Activated T-helper 17 cell treated with anti-CD3 and anti-CD28 coated beads, Interleukin-2, amount 50 U/mL, for 72 hours (primary cell): ENCODE data around the gene TBX15. TPM values are rescaled to one million over a fixed set of nuclear protein-coding genes. Genes with fewer than 3 reads are reported as not detected.

Experiments
- ATAC-seq: fragments of 150-1000 bp; cut with Tn5 transposase; replicated peaks from 2 replicates; pipeline ENCODE4 v1.10.0; 2021; ENCODE audit warnings: mild to moderate bottlenecking, moderate library complexity
- H3K27ac Mint-ChIP-seq: one replicate; pipeline ENCODE4 v1.8.0; 2022; ENCODE audit warnings: mixed read lengths
- H3K27me3 Mint-ChIP-seq: one replicate; pipeline ENCODE4 v1.8.0; 2022; ENCODE audit warnings: mixed read lengths
- H3K36me3 Mint-ChIP-seq: one replicate; pipeline ENCODE4 v1.8.0; 2022; ENCODE audit warnings: low read depth, mild to moderate bottlenecking, mixed read lengths
- H3K4me1 Mint-ChIP-seq: one replicate; pipeline ENCODE4 v1.8.0; 2022; ENCODE audit warnings: mixed read lengths
- H3K4me3 Mint-ChIP-seq: one replicate; pipeline ENCODE4 v1.8.0; 2022; ENCODE audit warnings: mild to moderate bottlenecking, mixed read lengths
- H3K9me3 Mint-ChIP-seq: one replicate; pipeline ENCODE4 v1.8.0; 2022; ENCODE audit warnings: mixed read lengths
- total RNA-seq, 2 donors: library from RNA; stranded (reverse); gene quantifications; one replicate each; pipeline ENCODE4 v1.2.3, GENCODE V29; 2022

The TBX15 gene
- total RNA-seq, 2 donors from 2014 or later = not detected

DNA sequence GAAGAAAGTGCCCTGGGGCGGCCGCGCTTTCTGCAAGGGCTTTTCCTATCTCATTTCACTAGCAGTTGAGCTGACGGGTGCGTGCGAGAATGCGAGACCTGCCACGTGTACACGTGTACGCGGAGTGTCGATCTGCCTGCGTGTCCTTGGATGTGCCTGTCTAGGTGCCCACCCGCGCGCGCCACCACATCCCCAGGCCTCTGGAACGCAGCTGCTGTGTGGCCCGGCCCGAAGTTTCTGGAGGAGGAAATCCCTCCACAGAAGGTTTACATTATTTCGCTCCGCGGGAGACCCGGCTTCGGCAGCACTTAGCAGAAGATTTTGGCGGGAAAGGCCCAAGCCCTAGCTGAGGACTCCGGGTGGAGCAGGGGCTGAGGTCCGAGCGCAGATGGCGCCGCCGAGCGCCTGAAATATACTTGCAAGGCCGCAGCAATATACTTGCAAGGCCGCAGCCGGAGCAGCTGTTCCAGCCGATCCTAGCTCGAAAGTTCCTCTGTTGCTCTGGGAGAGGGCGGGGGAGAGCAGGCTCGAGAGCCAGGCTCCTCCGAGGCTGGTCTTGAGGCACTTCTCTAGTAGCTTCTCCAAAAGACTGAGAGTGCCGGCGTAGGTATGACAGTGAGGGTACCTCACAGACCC, 3.9 kb downstream of the TBX15 start:
- Mint-ChIP-seq H3K36me3 (peaks cover 26% of the 10 kb centered on the region), H3K27ac (no peak overlapping the region), H3K27me3 (peaks cover 75% of the 10 kb centered on the region), H3K4me3 (no peak overlapping the region), H3K9me3 (peaks cover 3% of the 10 kb centered on the region), H3K4me1 (no peaks in the 10 kb centered on the region)
- no peak for ATAC-seq

DNA sequence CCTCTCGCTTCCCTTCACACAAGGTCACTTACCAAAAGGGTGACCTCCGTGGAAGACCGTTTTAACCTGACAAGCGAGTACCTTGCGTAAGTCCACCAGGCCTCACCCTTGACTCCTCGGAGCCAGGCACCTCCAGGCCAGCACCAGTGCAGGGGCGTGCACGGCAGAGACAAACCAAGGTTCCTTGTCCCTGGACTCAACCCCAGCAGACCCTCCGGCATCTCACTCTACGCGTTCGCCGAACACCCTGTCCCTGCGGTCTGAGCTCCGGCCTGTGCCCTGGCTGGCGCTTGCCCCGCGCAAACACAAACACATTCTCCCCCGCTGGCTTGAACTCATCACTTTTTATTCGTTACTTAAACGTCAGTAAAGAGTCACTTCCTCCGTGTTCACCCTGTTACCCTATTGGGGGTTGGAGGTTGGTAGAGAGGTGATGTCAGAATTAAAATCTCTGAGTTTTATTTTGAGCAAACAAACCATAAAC, 4.5 kb downstream of the TBX15 start:
- peaks cover 3% of the 10 kb centered on the region for H3K9me3 Mint-ChIP-seq
- no peak overlapping the region for H3K27ac Mint-ChIP-seq
- no peaks in the 10 kb centered on the region for H3K4me1 Mint-ChIP-seq
- H3K36me3 Mint-ChIP-seq = peaks cover 26% of the 10 kb centered on the region
- no peak overlapping the region for H3K4me3 Mint-ChIP-seq
- no peak for ATAC-seq
- H3K27me3 Mint-ChIP-seq = peaks cover 73% of the 10 kb centered on the region

- Mint-ChIP-seq H3K36me3 (peaks cover 26% of the 10 kb centered on the region), H3K27me3 (peaks cover 74% of the 10 kb centered on the region), H3K4me3 (no peak overlapping the region), H3K27ac (no peak overlapping the region), H3K4me1 (no peaks in the 10 kb centered on the region), H3K9me3 (peaks cover 3% of the 10 kb centered on the region)
- no peak for ATAC-seq
These were observed 5.2 kb downstream of the TBX15 start for GRCh38 chr1:118982821-118983557.

DNA sequence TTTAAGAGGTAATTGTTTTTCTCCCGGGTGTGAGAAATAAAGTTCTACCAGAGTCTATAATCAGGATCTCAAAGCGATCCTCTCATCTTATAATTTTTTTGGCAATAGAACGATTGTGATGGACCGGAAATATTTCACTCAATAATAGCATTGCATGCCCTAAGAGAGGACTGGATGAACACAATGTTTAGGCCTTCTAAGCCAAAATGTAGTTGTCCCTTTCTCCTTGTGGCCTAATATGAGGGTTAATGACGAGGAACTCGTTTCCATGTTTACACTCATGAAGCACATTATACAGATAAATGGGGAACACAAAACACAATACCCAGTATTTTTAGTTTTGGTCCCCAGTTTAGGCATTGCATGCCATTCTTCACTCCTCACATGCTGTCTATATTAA, 5.9 kb downstream of the TBX15 start:
- H3K4me1 Mint-ChIP-seq = no peaks in the 10 kb centered on the region
- no peak overlapping the region for H3K4me3 Mint-ChIP-seq
- no peak for ATAC-seq
- peaks cover 3% of the 10 kb centered on the region for H3K9me3 Mint-ChIP-seq
- peaks cover 26% of the 10 kb centered on the region for H3K36me3 Mint-ChIP-seq
- no peak overlapping the region for H3K27ac Mint-ChIP-seq
- peaks cover 78% of the 10 kb centered on the region for H3K27me3 Mint-ChIP-seq

DNA sequence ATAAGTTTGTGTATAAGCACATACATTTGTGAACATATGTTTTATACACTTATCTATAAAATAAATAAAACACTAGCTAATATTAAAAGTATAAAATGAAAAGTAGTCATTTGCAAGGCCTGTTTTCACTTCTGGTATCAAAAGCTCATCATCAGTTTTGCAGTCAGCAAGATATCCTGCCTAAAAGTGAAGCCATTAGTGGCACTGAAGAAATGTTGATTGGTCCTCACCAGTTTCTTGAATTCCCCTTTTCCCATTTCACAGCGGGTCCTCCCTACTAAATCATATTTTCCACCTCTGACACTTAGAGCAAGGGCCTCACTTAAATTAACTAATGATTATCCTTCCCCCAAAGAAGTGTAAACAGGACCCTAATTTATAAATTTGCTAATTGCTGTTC, 6.7 kb downstream of the TBX15 start:
- no peak overlapping the region for H3K27ac Mint-ChIP-seq
- H3K36me3 Mint-ChIP-seq = peaks cover 18% of the 10 kb centered on the region
- H3K4me3 Mint-ChIP-seq = no peak overlapping the region
- peaks cover 73% of the 10 kb centered on the region for H3K27me3 Mint-ChIP-seq
- no peaks in the 10 kb centered on the region for H3K4me1 Mint-ChIP-seq
- peaks cover 3% of the 10 kb centered on the region for H3K9me3 Mint-ChIP-seq
- no peak for ATAC-seq

- peaks cover 3% of the 10 kb centered on the region for H3K9me3 Mint-ChIP-seq
- H3K36me3 Mint-ChIP-seq = peaks cover 5% of the 10 kb centered on the region
- no peak overlapping the region for H3K4me3 Mint-ChIP-seq
- ATAC-seq = no peak
- H3K4me1 Mint-ChIP-seq = no peaks in the 10 kb centered on the region
- no peak overlapping the region for H3K27ac Mint-ChIP-seq
- H3K27me3 Mint-ChIP-seq = peaks cover 67% of the 10 kb centered on the region
These were observed 8.2 kb downstream of the TBX15 start for GRCh38 chr1:118979754-118980575.

DNA sequence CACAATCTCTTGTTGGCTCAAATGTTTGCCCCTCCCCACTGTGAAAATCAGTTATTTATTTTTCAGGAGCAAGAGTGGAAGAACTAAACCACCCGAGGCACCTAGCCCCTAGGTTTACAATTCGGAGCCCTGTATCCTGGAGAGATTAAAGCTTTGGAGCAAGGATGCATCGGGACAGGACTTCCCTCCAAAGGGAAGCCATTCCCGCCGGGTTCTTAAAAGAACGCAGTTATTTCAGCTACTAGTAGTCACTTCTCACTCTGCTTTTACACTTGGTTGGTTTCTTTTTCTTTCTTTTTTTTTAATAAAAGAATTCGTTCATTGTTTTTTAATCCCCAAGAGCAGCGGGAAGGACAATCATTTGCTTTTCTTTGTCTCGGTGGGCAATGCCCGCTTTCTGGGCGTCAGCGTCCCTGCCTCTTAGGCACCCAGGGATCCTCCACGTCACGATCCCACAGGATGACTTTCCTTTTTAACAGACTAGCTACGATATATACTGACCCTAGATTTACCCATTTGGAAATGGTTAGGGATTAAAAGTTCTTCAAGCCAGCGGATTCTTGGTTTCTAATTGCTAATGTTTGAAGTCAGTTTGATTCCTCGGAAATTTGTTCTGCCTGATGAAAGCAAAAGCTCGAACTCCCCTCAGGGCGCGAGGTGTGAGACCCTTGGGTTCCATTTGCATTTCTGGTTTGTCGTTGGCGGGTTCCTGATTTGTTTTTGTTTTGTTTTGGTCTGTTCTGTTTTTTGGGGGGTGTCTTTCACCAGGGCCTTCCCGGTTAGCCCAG, 9.0 kb downstream of the TBX15 start:
- Mint-ChIP-seq H3K36me3 (no peaks in the 10 kb centered on the region), H3K27me3 (peaks cover 67% of the 10 kb centered on the region), H3K9me3 (peaks cover 3% of the 10 kb centered on the region), H3K4me3 (no peak overlapping the region), H3K27ac (no peak overlapping the region), H3K4me1 (no peaks in the 10 kb centered on the region)
- no peak for ATAC-seq

DNA sequence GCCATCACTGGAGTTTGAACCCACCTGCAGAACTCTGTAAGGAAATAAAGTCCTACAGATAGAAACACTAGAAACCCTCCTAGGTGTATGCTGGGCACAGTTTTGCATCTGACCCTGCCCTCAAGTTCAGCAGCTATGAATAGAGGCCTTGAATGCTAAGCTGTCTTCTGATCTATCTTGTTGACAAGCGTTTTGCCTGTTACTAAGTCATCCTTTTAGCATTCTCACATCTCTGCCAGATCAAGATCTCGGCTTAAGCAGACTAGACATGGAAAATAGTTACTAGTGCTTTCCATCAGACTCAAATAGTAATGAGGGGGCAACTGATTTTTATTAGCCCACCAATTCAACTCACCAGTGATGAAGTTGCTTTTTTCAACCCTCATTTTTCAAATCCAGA, 10.5 kb downstream of the TBX15 start:
- peaks cover 61% of the 10 kb centered on the region for H3K27me3 Mint-ChIP-seq
- ATAC-seq = no peak
- H3K9me3 Mint-ChIP-seq = no peaks in the 10 kb centered on the region
- H3K36me3 Mint-ChIP-seq = no peaks in the 10 kb centered on the region
- H3K4me3 Mint-ChIP-seq = no peak overlapping the region
- H3K27ac Mint-ChIP-seq = no peak overlapping the region
- H3K4me1 Mint-ChIP-seq = no peaks in the 10 kb centered on the region

- no peak overlapping the region for H3K27ac Mint-ChIP-seq
- H3K4me1 Mint-ChIP-seq = no peaks in the 10 kb centered on the region
- H3K27me3 Mint-ChIP-seq = peaks cover 52% of the 10 kb centered on the region
- no peak for ATAC-seq
- no peaks in the 10 kb centered on the region for H3K36me3 Mint-ChIP-seq
- H3K4me3 Mint-ChIP-seq = no peak overlapping the region
- no peaks in the 10 kb centered on the region for H3K9me3 Mint-ChIP-seq
These were observed 13.5 kb downstream of the TBX15 start for GRCh38 chr1:118974661-118975060.

DNA sequence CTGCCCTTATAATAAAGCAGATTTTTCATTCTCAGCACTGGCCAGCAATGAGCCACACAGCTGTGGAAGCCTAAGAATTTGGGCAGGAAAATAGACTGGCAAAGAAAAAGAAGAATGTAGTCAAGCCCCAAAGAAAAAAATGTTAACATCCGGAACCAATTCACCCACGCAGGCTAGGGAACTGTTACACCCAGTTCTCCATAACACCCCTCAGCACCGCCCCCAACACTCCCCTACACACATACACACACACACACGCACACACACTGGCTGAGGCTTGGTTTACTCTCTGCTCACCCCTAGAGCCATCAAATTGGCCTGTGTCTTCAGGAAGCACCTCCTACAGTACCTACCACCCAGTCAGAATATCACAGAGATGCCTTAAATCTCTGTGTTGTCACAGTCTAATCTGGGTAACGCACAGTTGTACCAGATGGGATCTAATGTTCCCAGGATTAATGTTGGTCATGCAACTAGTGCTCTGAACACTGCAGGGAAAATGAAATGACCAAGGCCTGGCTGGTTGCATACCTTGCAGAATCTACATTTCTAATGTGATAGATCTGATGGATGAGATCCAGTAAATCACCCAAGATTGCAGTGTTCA, 14.5 kb downstream of the TBX15 start:
- Mint-ChIP-seq H3K27ac (no peak overlapping the region), H3K4me1 (no peaks in the 10 kb centered on the region), H3K9me3 (no peaks in the 10 kb centered on the region), H3K4me3 (no peak overlapping the region), H3K36me3 (no peaks in the 10 kb centered on the region), H3K27me3 (peaks cover 46% of the 10 kb centered on the region)
- ATAC-seq = no peak

GRCh38 chr1:118973032-118973431, 15.1 kb downstream of the TBX15 start:
- no peak overlapping the region for H3K27ac Mint-ChIP-seq
- H3K36me3 Mint-ChIP-seq = no peaks in the 10 kb centered on the region
- no peak overlapping the region for H3K4me3 Mint-ChIP-seq
- no peaks in the 10 kb centered on the region for H3K4me1 Mint-ChIP-seq
- no peak for ATAC-seq
- H3K9me3 Mint-ChIP-seq = no peaks in the 10 kb centered on the region
- peaks cover 40% of the 10 kb centered on the region for H3K27me3 Mint-ChIP-seq

DNA sequence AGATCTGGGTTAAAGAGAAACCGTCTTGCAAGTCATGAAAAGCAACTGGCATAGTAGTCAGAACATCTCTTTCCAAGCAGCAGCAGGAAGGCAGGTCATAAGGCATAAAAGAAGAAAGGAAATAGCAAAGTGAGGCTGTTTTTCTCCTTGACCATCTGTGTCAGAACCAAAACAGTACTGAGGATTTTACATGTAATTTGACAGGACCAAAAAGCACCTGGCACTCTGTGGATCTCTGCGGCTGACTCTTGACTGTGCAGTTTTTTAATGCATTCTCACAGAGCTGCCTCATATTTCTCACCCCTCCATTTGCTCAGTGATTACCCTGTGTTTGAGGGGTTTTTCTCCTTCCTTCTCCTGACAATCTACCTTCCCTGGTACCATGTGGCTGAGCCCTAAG, 17.7 kb downstream of the TBX15 start:
- no peak overlapping the region for H3K4me3 Mint-ChIP-seq
- no peak for ATAC-seq
- no peaks in the 10 kb centered on the region for H3K9me3 Mint-ChIP-seq
- no peaks in the 10 kb centered on the region for H3K4me1 Mint-ChIP-seq
- H3K36me3 Mint-ChIP-seq = no peaks in the 10 kb centered on the region
- peaks cover 30% of the 10 kb centered on the region for H3K27me3 Mint-ChIP-seq
- H3K27ac Mint-ChIP-seq = no peak overlapping the region

GRCh38 chr1:118963456-118964430, 24.4 kb downstream of the TBX15 start:
- Mint-ChIP-seq H3K4me3 (no peak overlapping the region), H3K36me3 (no peaks in the 10 kb centered on the region), H3K9me3 (peaks cover 3% of the 10 kb centered on the region), H3K27me3 (peaks cover 14% of the 10 kb centered on the region), H3K27ac (no peak overlapping the region), H3K4me1 (no peaks in the 10 kb centered on the region)
- ATAC-seq = no peak
